Tibial nerve (tissue), 4 donors: ENCODE results near the gene MEN1.

Experiments
- CTCF ChIP-seq, 5 experiments: fragments of 200-600 bp in 3 of 5; fragments of 450-650 bp in 2 of 5; sonication (generic) in 3 of 5; IDR thresholded peaks; one replicate each; pipeline ENCODE4 v1.5.1; 2016 to 2019; ENCODE audit warnings: antibody characterized with exemption in 5 of 5, mild to moderate bottlenecking in 3 of 5, moderate library complexity in 2 of 5
- EP300 ChIP-seq, 2 donors: sonication (generic); formaldehyde crosslinking; IDR thresholded peaks; one replicate each; pipeline ENCODE4 v1.6.1; 2017; ENCODE audit warnings: antibody characterized with exemption in 2 of 2, mild to moderate bottlenecking in 1 of 2
- POLR2A ChIP-seq, 2 donors: fragments of 450-650 bp; IDR thresholded peaks; one replicate each; pipeline ENCODE4 v1.6.1; 2017; ENCODE audit warnings: antibody characterized with exemption in 2 of 2, mild to moderate bottlenecking in 2 of 2, moderate library complexity in 2 of 2

- TF ChIP-seq CTCF (IDR thresholded peaks at IDR 0.05) (no peak), POLR2A (IDR thresholded peaks at IDR 0.05) (no peak), EP300 (IDR thresholded peaks at IDR 0.05) (no peak)
Measured at GRCh38 chr11:64826062-64826461, 15.7 kb upstream of the MEN1 start.
